ENCODE data around the gene PDCD1LG2. TPM values are rescaled to one million over a fixed set of nuclear protein-coding genes. Genes with fewer than 3 reads are reported as not detected.
A peak's percentile ranks its signal among the peaks of the same experiment; 100 is the strongest.

Gene PDCD1LG2
- total RNA-seq, 1 experiment from 2014 or later: not detected

DNA sequence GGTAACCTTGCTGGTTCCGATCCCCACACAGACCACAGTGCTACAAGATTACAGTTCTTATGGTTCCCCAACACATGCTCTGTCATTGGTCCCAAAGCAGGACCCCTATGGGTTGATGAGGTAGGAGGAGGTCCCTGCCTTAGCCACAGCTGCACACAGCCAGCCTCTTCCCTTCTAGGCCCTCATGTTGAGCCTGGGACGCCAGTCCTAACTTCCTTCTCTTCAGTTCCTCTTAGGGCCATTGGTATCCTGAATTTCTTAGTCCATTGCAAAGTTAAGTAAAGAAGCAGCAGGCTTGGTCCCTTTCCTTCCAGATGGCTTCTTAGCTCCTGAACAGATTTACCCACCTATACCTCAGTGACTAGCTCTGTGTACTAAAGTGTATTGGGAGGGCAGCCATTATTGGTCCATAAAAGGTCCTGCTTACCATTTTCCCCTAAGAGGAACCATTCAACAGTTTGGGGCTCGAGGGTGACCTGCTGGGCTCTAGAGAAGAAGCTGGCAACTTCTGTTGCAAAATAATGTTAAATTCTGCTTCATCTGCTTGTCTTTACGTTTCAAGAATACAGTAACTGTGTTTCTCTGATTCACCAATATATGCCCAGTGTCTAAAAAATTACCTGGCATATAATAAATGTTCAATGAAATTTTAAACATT lies 50.2 kb downstream of the PDCD1LG2 start:
- no peak overlapping the region for H3K9ac ChIP-seq (ENCODE audit: low read length)
- no peak overlapping the region for H3K4me3 ChIP-seq (ENCODE audit: low read length)
- H3K4me1 ChIP-seq (ENCODE audit: low read length): no peaks in the 10 kb centered on the region
- no peak overlapping the region for H2AFZ ChIP-seq (ENCODE audit: low read length)
- H4K20me1 ChIP-seq (ENCODE audit: insufficient read depth, low read depth, low read length): no peaks in the 10 kb centered on the region
- no peaks in the 10 kb centered on the region for H3K36me3 ChIP-seq (ENCODE audit: insufficient read depth, low read length)
- no peaks in the 10 kb centered on the region for H3K9me3 ChIP-seq (ENCODE audit: low read length)
- H3K27me3 ChIP-seq (ENCODE audit: low read length): no peaks in the 10 kb centered on the region
- no peak overlapping the region for H3K27ac ChIP-seq (ENCODE audit: low read length)
- no peaks in the 10 kb centered on the region for H3K9me2 ChIP-seq (replicated peaks; ENCODE audit: insufficient read depth, low read length)
- H3K4me2 ChIP-seq (ENCODE audit: low read depth, low read length, poor library complexity, severe bottlenecking): no peak overlapping the region
- H3K79me2 ChIP-seq (ENCODE audit: low read length): peaks cover 98% of the 10 kb centered on the region
- no peak for DNase-seq

DNA sequence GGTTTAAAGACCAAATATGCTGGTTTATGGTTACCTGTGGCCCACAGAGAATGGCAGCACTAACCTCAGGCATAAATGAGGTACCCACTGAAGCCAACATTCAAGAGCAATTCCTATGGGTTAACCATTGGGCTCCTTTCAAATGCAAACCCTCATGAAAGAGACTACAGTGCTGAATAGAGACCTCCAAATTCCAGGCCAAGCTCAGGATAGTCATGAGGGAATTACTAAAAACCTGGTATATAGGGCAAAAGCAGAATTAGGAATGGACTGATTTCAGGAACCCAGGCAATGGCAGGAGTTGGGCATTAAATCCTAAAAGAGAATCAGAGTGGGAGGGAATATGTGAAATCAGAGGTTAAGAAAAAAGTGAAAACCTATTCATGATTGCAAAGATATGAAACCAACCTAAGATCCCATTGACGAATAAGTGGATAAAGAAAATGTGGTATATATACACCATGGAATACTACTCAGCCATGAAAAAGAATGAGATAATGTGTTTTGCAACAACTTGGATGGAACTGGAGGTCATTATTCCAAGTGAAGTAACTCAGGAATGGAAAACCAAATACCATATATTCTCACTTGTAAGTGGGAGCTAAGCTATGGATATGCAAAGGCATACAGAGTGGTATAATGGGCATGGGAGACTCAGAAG lies 51.6 kb downstream of the PDCD1LG2 start:
- H3K9ac ChIP-seq (ENCODE audit: low read length): no peak overlapping the region

GRCh38 chr9:5562806-5563416 lies 52.6 kb downstream of the PDCD1LG2 start:
- Histone ChIP-seq H3K79me2 (ENCODE audit: low read length) (peaks cover 94% of the 10 kb centered on the region), H3K36me3 (ENCODE audit: insufficient read depth, low read length) (no peaks in the 10 kb centered on the region), H3K4me1 (ENCODE audit: low read length) (peaks cover 4% of the 10 kb centered on the region), H3K27me3 (ENCODE audit: low read length) (no peaks in the 10 kb centered on the region), H3K9me3 (ENCODE audit: low read length) (no peaks in the 10 kb centered on the region), H3K9me2 (replicated peaks; ENCODE audit: insufficient read depth, low read length) (no peaks in the 10 kb centered on the region), H2AFZ (ENCODE audit: low read length) (no peak overlapping the region), H3K4me3 (ENCODE audit: low read length) (no peak overlapping the region), H4K20me1 (ENCODE audit: insufficient read depth, low read depth, low read length) (no peaks in the 10 kb centered on the region), H3K4me2 (ENCODE audit: low read depth, low read length, poor library complexity, severe bottlenecking) (no peak overlapping the region), H3K9ac (ENCODE audit: low read length) (no peak overlapping the region), H3K27ac (ENCODE audit: low read length) (no peak overlapping the region)
- no peak for DNase-seq

More for the DNA sequence above, 51.6 kb downstream of the PDCD1LG2 start:
- H3K27me3 ChIP-seq (ENCODE audit: low read length): no peaks in the 10 kb centered on the region
- no peak overlapping the region for H3K4me2 ChIP-seq (ENCODE audit: low read depth, low read length, poor library complexity, severe bottlenecking)
- no peaks in the 10 kb centered on the region for H4K20me1 ChIP-seq (ENCODE audit: insufficient read depth, low read depth, low read length)
- no peak overlapping the region for H3K27ac ChIP-seq (ENCODE audit: low read length)
- no peaks in the 10 kb centered on the region for H3K9me3 ChIP-seq (ENCODE audit: low read length)
- no peak overlapping the region for H3K4me3 ChIP-seq (ENCODE audit: low read length)
- no peaks in the 10 kb centered on the region for H3K36me3 ChIP-seq (ENCODE audit: insufficient read depth, low read length)
- no peak overlapping the region for H2AFZ ChIP-seq (ENCODE audit: low read length)
- peaks cover 94% of the 10 kb centered on the region for H3K79me2 ChIP-seq (ENCODE audit: low read length)
- DNase-seq: no peak
- H3K4me1 ChIP-seq (ENCODE audit: low read length): peaks cover 4% of the 10 kb centered on the region
- no peaks in the 10 kb centered on the region for H3K9me2 ChIP-seq (replicated peaks; ENCODE audit: insufficient read depth, low read length)

- no peak for DNase-seq
- no peak overlapping the region for H3K4me3 ChIP-seq (ENCODE audit: low read length)
- H3K36me3 ChIP-seq (ENCODE audit: insufficient read depth, low read length): no peaks in the 10 kb centered on the region
- H3K9me2 ChIP-seq (replicated peaks; ENCODE audit: insufficient read depth, low read length): no peaks in the 10 kb centered on the region
- H3K4me2 ChIP-seq (ENCODE audit: low read depth, low read length, poor library complexity, severe bottlenecking): no peak overlapping the region
- H3K79me2 ChIP-seq (ENCODE audit: low read length): peaks cover 94% of the 10 kb centered on the region
- no peaks in the 10 kb centered on the region for H3K9me3 ChIP-seq (ENCODE audit: low read length)
- no peak overlapping the region for H3K9ac ChIP-seq (ENCODE audit: low read length)
- no peaks in the 10 kb centered on the region for H3K27me3 ChIP-seq (ENCODE audit: low read length)
- no peaks in the 10 kb centered on the region for H4K20me1 ChIP-seq (ENCODE audit: insufficient read depth, low read depth, low read length)
- no peak overlapping the region for H2AFZ ChIP-seq (ENCODE audit: low read length)
- H3K27ac ChIP-seq (ENCODE audit: low read length): no peak overlapping the region
- H3K4me1 ChIP-seq (ENCODE audit: low read length): peaks cover 4% of the 10 kb centered on the region
Observed at GRCh38 chr9:5563417-5563815, 53.1 kb downstream of the PDCD1LG2 start.

- Histone ChIP-seq H3K9me2 (replicated peaks; ENCODE audit: insufficient read depth, low read length) (no peaks in the 10 kb centered on the region), H3K4me2 (ENCODE audit: low read depth, low read length, poor library complexity, severe bottlenecking) (no peak overlapping the region), H3K27ac (ENCODE audit: low read length) (no peak overlapping the region)
Observed at GRCh38 chr9:5563886-5564285, 53.6 kb downstream of the PDCD1LG2 start.

DNA sequence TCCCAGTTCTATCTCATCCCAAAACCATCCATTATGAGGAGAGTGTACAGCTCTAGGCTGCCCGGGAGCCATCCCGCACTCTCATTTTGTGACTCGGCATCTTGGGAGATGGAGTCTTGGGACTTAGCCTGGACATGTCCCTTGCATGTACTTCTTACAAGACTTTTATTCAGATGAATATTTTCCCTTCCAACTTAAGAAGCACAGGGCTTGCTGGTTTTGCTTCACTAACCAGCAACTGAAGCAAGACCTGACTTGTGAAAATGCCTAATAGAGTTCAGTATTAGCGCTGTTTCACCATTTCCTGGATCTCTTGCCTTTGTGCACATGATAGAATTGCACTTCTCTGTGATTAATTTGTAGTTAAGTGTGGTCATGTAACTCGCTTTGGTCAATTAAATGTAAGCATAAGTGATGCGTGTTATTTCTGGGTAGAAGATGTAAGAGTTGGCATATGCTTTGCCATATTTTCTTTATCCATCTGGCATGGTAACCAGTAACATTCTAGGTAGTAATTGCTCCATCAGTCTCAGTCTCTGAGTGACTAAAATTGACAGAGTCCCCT lies 55.8 kb downstream of the PDCD1LG2 start:
- DNase-seq: no peak

More at GRCh38 chr9:5563886-5564285, 53.6 kb downstream of the PDCD1LG2 start:
- no peak overlapping the region for H3K4me3 ChIP-seq (ENCODE audit: low read length)
- H3K9ac ChIP-seq (ENCODE audit: low read length): no peak overlapping the region
- no peak overlapping the region for H2AFZ ChIP-seq (ENCODE audit: low read length)
- DNase-seq: no peak
- no peaks in the 10 kb centered on the region for H3K36me3 ChIP-seq (ENCODE audit: insufficient read depth, low read length)
- H4K20me1 ChIP-seq (ENCODE audit: insufficient read depth, low read depth, low read length): no peaks in the 10 kb centered on the region
- H3K4me1 ChIP-seq (ENCODE audit: low read length): peaks cover 4% of the 10 kb centered on the region
- peaks cover 94% of the 10 kb centered on the region for H3K79me2 ChIP-seq (ENCODE audit: low read length)
- H3K9me3 ChIP-seq (ENCODE audit: low read length): no peaks in the 10 kb centered on the region
- no peaks in the 10 kb centered on the region for H3K27me3 ChIP-seq (ENCODE audit: low read length)

GRCh38 chr9:5568868-5569267 lies 58.5 kb downstream of the PDCD1LG2 start:
- no peak for DNase-seq
- Histone ChIP-seq H3K27me3 (ENCODE audit: low read length) (no peaks in the 10 kb centered on the region), H3K36me3 (ENCODE audit: insufficient read depth, low read length) (no peaks in the 10 kb centered on the region), H3K9ac (ENCODE audit: low read length) (no peak overlapping the region), H3K9me3 (ENCODE audit: low read length) (no peaks in the 10 kb centered on the region), H3K9me2 (replicated peaks; ENCODE audit: insufficient read depth, low read length) (no peaks in the 10 kb centered on the region), H2AFZ (ENCODE audit: low read length) (no peak overlapping the region), H3K27ac (ENCODE audit: low read length) (no peak overlapping the region), H3K79me2 (ENCODE audit: low read length) (peaks cover 81% of the 10 kb centered on the region), H3K4me3 (ENCODE audit: low read length) (no peak overlapping the region), H3K4me2 (ENCODE audit: low read depth, low read length, poor library complexity, severe bottlenecking) (no peak overlapping the region), H4K20me1 (ENCODE audit: insufficient read depth, low read depth, low read length) (no peaks in the 10 kb centered on the region), H3K4me1 (ENCODE audit: low read length) (peaks cover 9% of the 10 kb centered on the region)

More for the DNA sequence above, 55.8 kb downstream of the PDCD1LG2 start:
- H3K27ac ChIP-seq (ENCODE audit: low read length): no peak overlapping the region
- H2AFZ ChIP-seq (ENCODE audit: low read length): no peak overlapping the region
- no peak overlapping the region for H3K4me2 ChIP-seq (ENCODE audit: low read depth, low read length, poor library complexity, severe bottlenecking)
- H3K9me3 ChIP-seq (ENCODE audit: low read length): no peaks in the 10 kb centered on the region
- no peak overlapping the region for H3K4me3 ChIP-seq (ENCODE audit: low read length)
- no peak overlapping the region for H3K9ac ChIP-seq (ENCODE audit: low read length)
- no peaks in the 10 kb centered on the region for H3K9me2 ChIP-seq (replicated peaks; ENCODE audit: insufficient read depth, low read length)
- no peaks in the 10 kb centered on the region for H3K36me3 ChIP-seq (ENCODE audit: insufficient read depth, low read length)
- no peaks in the 10 kb centered on the region for H4K20me1 ChIP-seq (ENCODE audit: insufficient read depth, low read depth, low read length)
- H3K79me2 ChIP-seq (ENCODE audit: low read length): peaks cover 94% of the 10 kb centered on the region
- H3K4me1 ChIP-seq (ENCODE audit: low read length): peaks cover 9% of the 10 kb centered on the region
- no peaks in the 10 kb centered on the region for H3K27me3 ChIP-seq (ENCODE audit: low read length)

GRCh38 chr9:5569409-5569808 lies 59.1 kb downstream of the PDCD1LG2 start:
- no peak overlapping the region for H3K4me3 ChIP-seq (ENCODE audit: low read length)
- peak; percentile 48 for DNase-seq
- peaks cover 80% of the 10 kb centered on the region for H3K79me2 ChIP-seq (ENCODE audit: low read length)
- no peak overlapping the region for H2AFZ ChIP-seq (ENCODE audit: low read length)
- H3K4me2 ChIP-seq (ENCODE audit: low read depth, low read length, poor library complexity, severe bottlenecking): no peak overlapping the region
- 0 out of 2 replicates have a peak overlapping the region, but pooled peaks have one; percentile 22 for H3K27ac ChIP-seq (ENCODE audit: low read length)
- no peaks in the 10 kb centered on the region for H3K27me3 ChIP-seq (ENCODE audit: low read length)
- no peaks in the 10 kb centered on the region for H3K9me2 ChIP-seq (replicated peaks; ENCODE audit: insufficient read depth, low read length)
- H4K20me1 ChIP-seq (ENCODE audit: insufficient read depth, low read depth, low read length): no peaks in the 10 kb centered on the region
- H3K9ac ChIP-seq (ENCODE audit: low read length): no peak overlapping the region
- H3K4me1 ChIP-seq (ENCODE audit: low read length): peaks cover 9% of the 10 kb centered on the region
- no peaks in the 10 kb centered on the region for H3K9me3 ChIP-seq (ENCODE audit: low read length)
- H3K36me3 ChIP-seq (ENCODE audit: insufficient read depth, low read length): no peaks in the 10 kb centered on the region
